NCI-H128 (cell line): ENCODE data around the gene ZNF492.
"Not testable (repeated sequence)": the region's sequence is repeated elsewhere in the genome, so short reads cannot be mapped to it uniquely, and the experiment has no call there.

ENCODE experiments used
- DNase-seq: peaks from one replicate; lab custom pipeline; 2025; ENCODE audit not compliant: unreplicated experiment; lab: John Stamatoyannopoulos, UW

ZNF492 gene

GRCh38 chr19:22617181-22617580 is 16.9 kb upstream of the ZNF492 start:
- DNase-seq: not testable (repeated sequence)

GRCh38 chr19:22617614-22618320 is 16.4 kb upstream of the ZNF492 start:
- DNase-seq: no peak

- no peak for DNase-seq
These were observed 14.8 kb upstream of the ZNF492 start for GRCh38 chr19:22619371-22619770.

GRCh38 chr19:22619932-22620331 is 14.2 kb upstream of the ZNF492 start:
- DNase-seq: no peak

- DNase-seq: no peak
These were observed 13.7 kb upstream of the ZNF492 start for GRCh38 chr19:22620401-22620800.

- DNase-seq: no peak
These were observed 13.2 kb upstream of the ZNF492 start for GRCh38 chr19:22620912-22621311.

GRCh38 chr19:22622020-22622419 is 12.1 kb upstream of the ZNF492 start:
- no peak for DNase-seq

GRCh38 chr19:22622901-22623840 is 11.0 kb upstream of the ZNF492 start:
- DNase-seq: no peak

- DNase-seq: no peak
These were observed 10.3 kb upstream of the ZNF492 start for GRCh38 chr19:22623841-22624221.

GRCh38 chr19:22625266-22626035 is 8.7 kb upstream of the ZNF492 start:
- no peak for DNase-seq

GRCh38 chr19:22627526-22627925 is 6.6 kb upstream of the ZNF492 start:
- DNase-seq: no peak

- DNase-seq: no peak
These were observed 5.7 kb upstream of the ZNF492 start for GRCh38 chr19:22628401-22628800.

- no peak for DNase-seq
These were observed 315 bp downstream of the ZNF492 start for GRCh38 chr19:22634450-22634827.

GRCh38 chr19:22685493-22685892 is 51.4 kb downstream of the ZNF492 start:
- DNase-seq: not testable (repeated sequence)

GRCh38 chr19:22702661-22703060 is 68.5 kb downstream of the ZNF492 start:
- DNase-seq: not testable (repeated sequence)

- not testable (repeated sequence) for DNase-seq
These were observed 69.0 kb downstream of the ZNF492 start for GRCh38 chr19:22703096-22703495.

GRCh38 chr19:22708983-22709382 is 74.9 kb downstream of the ZNF492 start:
- DNase-seq: no peak
